Brain pericyte (primary cell): Measurements from ENCODE around the gene ZNF534.
"Not testable (repeated sequence)": the region's sequence is repeated elsewhere in the genome, so short reads cannot be mapped to it uniquely, and the experiment has no call there.

ENCODE experiments used
- DNase-seq: peaks from one replicate; pipeline ENCODE4 v3.0.0-alpha.2; 2012; ENCODE audit warnings: low read depth, low spot score

The ZNF534 gene

GRCh38 chr19:52428937-52429336 is at the start of gene ZNF534:
TSS of gene ZNF534 (plus strand) at chr19:52429148. CDS start at chr19:52431475, 2,327 bp downstream.
- DNase-seq: no peak

GRCh38 chr19:52391135-52391534 is 37.8 kb upstream of the ZNF534 start:
- no peak for DNase-seq

- DNase-seq: peak; percentile 73
Measured at GRCh38 chr19:52397310-52398080, 31.5 kb upstream of the ZNF534 start, which contains the start of gene ZNF528. TSS of gene ZNF528 (plus strand) at chr19:52397849. CDS start at chr19:52402014, 4,165 bp downstream.

- no peak for DNase-seq
Measured at GRCh38 chr19:52398081-52398441, 30.9 kb upstream of the ZNF534 start.

- DNase-seq: no peak
Measured at GRCh38 chr19:52410276-52410675, 18.7 kb upstream of the ZNF534 start.

GRCh38 chr19:52415711-52416110 is 13.2 kb upstream of the ZNF534 start:
- no peak for DNase-seq

- DNase-seq: no peak
Measured at GRCh38 chr19:52442179-52442578, 13.2 kb downstream of the ZNF534 start.

- DNase-seq: no peak
Measured at GRCh38 chr19:52444506-52444905, 15.6 kb downstream of the ZNF534 start.

- DNase-seq: no peak
Measured at GRCh38 chr19:52451241-52451640, 22.3 kb downstream of the ZNF534 start.

GRCh38 chr19:52453324-52454094 is 24.6 kb downstream of the ZNF534 start, which contains the start of gene ZNF578:
TSS of gene ZNF578 (plus strand) at chr19:52453553. CDS start at chr19:52501846, 48,293 bp downstream.
- peak; percentile 15 for DNase-seq

- no peak for DNase-seq
Measured at GRCh38 chr19:52464798-52465470, 36.0 kb downstream of the ZNF534 start.

- no peak for DNase-seq
Measured at GRCh38 chr19:52473655-52474350, 44.9 kb downstream of the ZNF534 start.

GRCh38 chr19:52474351-52475127 is 45.6 kb downstream of the ZNF534 start:
- DNase-seq: no peak

GRCh38 chr19:52484111-52484743 is 55.3 kb downstream of the ZNF534 start:
- DNase-seq: not testable (repeated sequence)

- not testable (repeated sequence) for DNase-seq
Measured at GRCh38 chr19:52485064-52485463, 56.1 kb downstream of the ZNF534 start.

GRCh38 chr19:52485561-52486240 is 56.8 kb downstream of the ZNF534 start:
- DNase-seq: not testable (repeated sequence)

- no peak for DNase-seq
Measured at GRCh38 chr19:52492201-52492993, 63.4 kb downstream of the ZNF534 start.

GRCh38 chr19:52492994-52493470 is 64.1 kb downstream of the ZNF534 start:
- DNase-seq: no peak

GRCh38 chr19:52494518-52494917 is 65.6 kb downstream of the ZNF534 start:
- no peak for DNase-seq
